ENCODE results near the gene RASSF8.

DNA sequence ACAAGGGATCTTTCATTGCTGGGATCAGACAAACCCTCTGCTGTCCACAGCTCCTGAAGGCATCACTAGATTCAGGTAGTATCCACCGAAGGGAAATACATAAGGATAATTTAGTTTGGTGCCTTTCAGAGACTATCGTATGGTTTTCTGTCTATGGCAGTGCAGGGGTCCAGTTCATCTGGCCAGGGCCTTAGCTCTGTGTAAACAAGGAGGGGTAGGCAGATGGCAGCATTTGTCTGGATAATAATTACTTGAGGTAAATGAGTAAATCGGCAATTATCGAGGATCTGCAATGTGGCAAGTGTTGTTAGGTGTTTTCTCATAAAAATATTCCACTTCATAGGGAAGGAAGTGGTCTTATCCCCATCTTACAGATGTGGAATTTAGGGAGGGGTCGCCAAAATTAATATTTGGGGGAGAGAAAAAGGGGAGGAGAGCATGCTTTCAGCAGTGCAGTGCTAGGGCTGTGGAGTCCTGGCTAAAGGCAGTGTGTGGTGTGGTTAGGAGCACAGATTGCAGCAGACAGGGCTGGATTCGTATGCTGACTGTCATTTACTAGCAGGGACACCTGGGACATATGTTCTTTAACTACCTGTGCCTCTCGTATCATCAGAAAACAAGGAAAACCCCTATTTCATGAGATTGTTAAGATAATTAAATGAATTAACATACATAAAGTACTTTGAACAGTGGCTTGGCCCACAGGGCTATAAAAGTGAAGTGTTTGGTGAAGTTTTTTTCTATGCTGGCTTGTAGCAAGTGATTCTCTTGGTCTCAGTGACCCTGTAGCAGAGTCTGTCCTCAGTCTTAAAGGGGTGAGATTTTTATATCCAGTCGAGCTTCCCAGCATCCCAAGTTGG is 27.1 kb downstream of the RASSF8 start:
- TF ChIP-seq TCF12 (IDR thresholded peaks at IDR 0.05; ENCODE audit: low read depth, low read length) (no peak), POLR2AphosphoS5 (IDR thresholded peaks at IDR 0.05; ENCODE audit: low read depth, low read length) (no peak), CHD2 (IDR thresholded peaks at IDR 0.05; ENCODE audit: low read length) (no peak), JUND (IDR thresholded peaks at IDR 0.05; ENCODE audit: low read length) (no peak), SIN3A (conservative IDR thresholded peaks at IDR 0.05 in 1 of 2, IDR thresholded peaks at IDR 0.05 in 1 of 2; ENCODE audit: low read depth in 1 of 2, low read length in 2 of 2) (no peak), EP300 (IDR thresholded peaks at IDR 0.05; ENCODE audit: borderline replicate concordance in 1 of 2, low read depth in 2 of 2, low read length in 2 of 2) (no peak)
- TF ChIP-seq, protein P1, sequence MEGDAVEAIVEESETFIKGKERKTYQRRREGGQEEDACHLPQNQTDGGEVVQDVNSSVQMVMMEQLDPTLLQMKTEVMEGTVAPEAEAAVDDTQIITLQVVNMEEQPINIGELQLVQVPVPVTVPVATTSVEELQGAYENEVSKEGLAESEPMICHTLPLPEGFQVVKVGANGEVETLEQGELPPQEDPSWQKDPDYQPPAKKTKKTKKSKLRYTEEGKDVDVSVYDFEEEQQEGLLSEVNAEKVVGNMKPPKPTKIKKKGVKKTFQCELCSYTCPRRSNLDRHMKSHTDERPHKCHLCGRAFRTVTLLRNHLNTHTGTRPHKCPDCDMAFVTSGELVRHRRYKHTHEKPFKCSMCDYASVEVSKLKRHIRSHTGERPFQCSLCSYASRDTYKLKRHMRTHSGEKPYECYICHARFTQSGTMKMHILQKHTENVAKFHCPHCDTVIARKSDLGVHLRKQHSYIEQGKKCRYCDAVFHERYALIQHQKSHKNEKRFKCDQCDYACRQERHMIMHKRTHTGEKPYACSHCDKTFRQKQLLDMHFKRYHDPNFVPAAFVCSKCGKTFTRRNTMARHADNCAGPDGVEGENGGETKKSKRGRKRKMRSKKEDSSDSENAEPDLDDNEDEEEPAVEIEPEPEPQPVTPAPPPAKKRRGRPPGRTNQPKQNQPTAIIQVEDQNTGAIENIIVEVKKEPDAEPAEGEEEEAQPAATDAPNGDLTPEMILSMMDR (IDR thresholded peaks at IDR 0.05; ENCODE audit: control extremely low read depth in 1 of 3, insufficient read depth in 1 of 3, low read depth in 1 of 3, low read length in 3 of 3) = no peak
